ENCODE data around the gene MAPT. TPM values are rescaled to one million over a fixed set of nuclear protein-coding genes. Genes with fewer than 3 reads are reported as not detected.

MAPT gene
- total RNA-seq, 4 donors from 2014 or later = 3.6 to 6.5 (median 4.5) TPM

- Histone ChIP-seq H3K36me3 (peaks cover 81% of the 10 kb centered on the region), H3K27me3 (no peaks in the 10 kb centered on the region), H3K27ac (no peak overlapping the region), H3K4me3 (no peak overlapping the region), H3K4me1 (no peaks in the 10 kb centered on the region), H3K9me3 (no peaks in the 10 kb centered on the region)
- no peak for DNase-seq (ENCODE audit: low spot score in 2 of 2)
- TF ChIP-seq EP300 (IDR thresholded peaks at IDR 0.05) (no peak), POLR2A (IDR thresholded peaks at IDR 0.05) (no peak)
- 94% methylated on average over 8 of the region's 8 CpGs for WGBS
Measured at GRCh38 chr17:46031920-46032319, 137.6 kb downstream of the MAPT start.

GRCh38 chr17:46032909-46033308 lies 138.6 kb downstream of the MAPT start:
- Histone ChIP-seq H3K36me3 (peaks cover 86% of the 10 kb centered on the region), H3K4me1 (no peaks in the 10 kb centered on the region), H3K4me3 (no peak overlapping the region), H3K27ac (no peak overlapping the region), H3K27me3 (no peaks in the 10 kb centered on the region), H3K9me3 (no peaks in the 10 kb centered on the region)
- DNase-seq (ENCODE audit: low spot score in 2 of 2) = no peak
- TF ChIP-seq CTCF (IDR thresholded peaks at IDR 0.05) (no peak), POLR2A (IDR thresholded peaks at IDR 0.05) (no peak), POLR2AphosphoS5 (IDR thresholded peaks at IDR 0.05) (no peak), EP300 (IDR thresholded peaks at IDR 0.05) (no peak)
- 93% methylated on average over 11 of the region's 11 CpGs for WGBS

GRCh38 chr17:46033392-46033791 lies 139.0 kb downstream of the MAPT start:
- TF ChIP-seq POLR2AphosphoS5 (IDR thresholded peaks at IDR 0.05) (no peak), EP300 (IDR thresholded peaks at IDR 0.05) (no peak), CTCF (IDR thresholded peaks at IDR 0.05) (no peak), POLR2A (IDR thresholded peaks at IDR 0.05) (no peak)
- H3K27ac ChIP-seq = no peak overlapping the region

GRCh38 chr17:46035112-46035818 lies 140.9 kb downstream of the MAPT start:
- H3K27me3 ChIP-seq = no peaks in the 10 kb centered on the region
- TF ChIP-seq POLR2AphosphoS5 (IDR thresholded peaks at IDR 0.05) (no peak), CTCF (IDR thresholded peaks at IDR 0.05) (no peak), EP300 (IDR thresholded peaks at IDR 0.05) (no peak), POLR2A (IDR thresholded peaks at IDR 0.05) (no peak)
- no peaks in the 10 kb centered on the region for H3K4me1 ChIP-seq
- no peak for DNase-seq (ENCODE audit: low spot score in 2 of 2)
- peaks cover 100% of the 10 kb centered on the region for H3K36me3 ChIP-seq
- no peaks in the 10 kb centered on the region for H3K9me3 ChIP-seq
- H3K27ac ChIP-seq = no peak overlapping the region
- 77% methylated on average over 3 of the region's 3 CpGs for WGBS
- no peak overlapping the region for H3K4me3 ChIP-seq

More at GRCh38 chr17:46033392-46033791, 139.0 kb downstream of the MAPT start:
- DNase-seq (ENCODE audit: low spot score in 2 of 2) = no peak
- H3K9me3 ChIP-seq = no peaks in the 10 kb centered on the region
- 98% methylated on average over 3 of the region's 3 CpGs for WGBS
- peaks cover 86% of the 10 kb centered on the region for H3K36me3 ChIP-seq
- H3K27me3 ChIP-seq = no peaks in the 10 kb centered on the region
- H3K4me1 ChIP-seq = no peaks in the 10 kb centered on the region
- H3K4me3 ChIP-seq = no peak overlapping the region

GRCh38 chr17:46036491-46036890 lies 142.1 kb downstream of the MAPT start:
- Histone ChIP-seq H3K9me3 (no peaks in the 10 kb centered on the region), H3K4me3 (no peak overlapping the region), H3K36me3 (peaks cover 92% of the 10 kb centered on the region), H3K27me3 (no peaks in the 10 kb centered on the region), H3K4me1 (no peaks in the 10 kb centered on the region), H3K27ac (no peak overlapping the region)
- 87% methylated on average over 6 of the region's 6 CpGs for WGBS
- TF ChIP-seq POLR2AphosphoS5 (IDR thresholded peaks at IDR 0.05) (no peak), POLR2A (IDR thresholded peaks at IDR 0.05) (no peak), CTCF (IDR thresholded peaks at IDR 0.05) (no peak), EP300 (IDR thresholded peaks at IDR 0.05) (no peak)
- DNase-seq (ENCODE audit: low spot score in 2 of 2) = no peak
